Epithelial cell of esophagus (primary cell): ENCODE results near the gene ERVFRD-1.

Source experiments
- DNase-seq: peaks from one replicate; pipeline ENCODE4 v3.0.0; 2010; ENCODE audit warnings: low read depth
- H3K4me3 ChIP-seq: 2 replicates; pipeline ENCODE4 v1.5.1; 2011; ENCODE audit warnings: mild to moderate bottlenecking, low read length, control low read depth
- CTCF ChIP-seq: IDR thresholded peaks from 2 replicates; pipeline ENCODE4 v1.5.1; 2011; ENCODE audit warnings: low read depth, mild to moderate bottlenecking, low read length, control low read depth, inconsistent platforms; ENCODE audit not compliant: insufficient read depth; ENCODE audit errors: missing control alignments

Gene ERVFRD-1

GRCh38 chr6:11146117-11146826, 34.7 kb upstream of the ERVFRD-1 start:
- no peak overlapping the region for H3K4me3 ChIP-seq
- no peak for TF ChIP-seq CTCF
- peak; percentile 73 for DNase-seq

GRCh38 chr6:11144393-11144851, 32.9 kb upstream of the ERVFRD-1 start:
- DNase-seq, result peak; percentile 85
- H3K4me3 ChIP-seq, result no peak overlapping the region
- peak; percentile 99 for TF ChIP-seq CTCF

- no peak overlapping the region for H3K4me3 ChIP-seq
- TF ChIP-seq CTCF, result no peak
- peak; percentile 99 for DNase-seq
These were observed 32.2 kb upstream of the ERVFRD-1 start for GRCh38 chr6:11143394-11144371.

GRCh38 chr6:11142296-11143027, 30.9 kb upstream of the ERVFRD-1 start:
- TF ChIP-seq CTCF, result no peak
- DNase-seq, result peak; percentile 4
- H3K4me3 ChIP-seq, result no peak overlapping the region

GRCh38 chr6:11141295-11141694, 29.8 kb upstream of the ERVFRD-1 start:
- DNase-seq, result no peak
- TF ChIP-seq CTCF, result no peak
- no peak overlapping the region for H3K4me3 ChIP-seq

- H3K4me3 ChIP-seq, result no peak overlapping the region
- peak; percentile 48 for DNase-seq
- TF ChIP-seq CTCF, result no peak
These were observed 28.5 kb upstream of the ERVFRD-1 start for GRCh38 chr6:11140056-11140455.
